Measurements from ENCODE around the gene TERF2IP.
A peak's percentile ranks its signal among the peaks of the same experiment; 100 is the strongest.

The TERF2IP gene

DNA sequence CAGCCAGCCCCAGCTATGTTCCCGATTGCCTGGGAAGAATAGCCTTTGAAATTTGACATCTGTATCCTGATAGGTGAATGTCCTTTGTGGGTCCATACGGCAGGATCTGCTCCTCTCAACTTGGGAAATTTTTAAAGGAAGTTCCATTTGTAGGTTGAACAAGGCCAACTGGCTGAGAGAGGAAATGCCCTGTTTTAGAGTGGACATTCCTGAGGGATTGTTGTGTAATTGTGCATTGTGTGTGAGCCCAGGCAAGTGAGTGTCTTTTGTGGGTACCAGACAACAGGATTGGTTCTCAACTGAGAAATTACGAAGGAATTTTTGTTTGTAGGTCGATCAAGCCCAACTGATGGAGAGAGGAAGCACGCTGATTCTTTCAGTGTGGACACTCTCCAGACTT is 31.8 kb downstream of the TERF2IP start:
- Histone ChIP-seq H3K36me3 (ENCODE audit: control insufficient read depth, low read length) (no peaks in the 10 kb centered on the region), H3K79me2 (ENCODE audit: control insufficient read depth, low read length) (no peaks in the 10 kb centered on the region), H3K4me3 (ENCODE audit: low read length) (no peak overlapping the region), H3K27ac (ENCODE audit: low read depth, low read length) (no peak overlapping the region), H3K4me2 (ENCODE audit: low read length) (no peak overlapping the region), H3K9me3 (ENCODE audit: control insufficient read depth, insufficient read depth, low read length) (no peaks in the 10 kb centered on the region), H3K4me1 (ENCODE audit: control insufficient read depth, low read length) (no peaks in the 10 kb centered on the region), H4K20me1 (ENCODE audit: control insufficient read depth, insufficient read depth, low read depth, low read length) (no peaks in the 10 kb centered on the region), H3F3A (ENCODE audit: control insufficient read depth, insufficient read depth) (no peaks in the 10 kb centered on the region), H3K9me2 (replicated peaks; ENCODE audit: control insufficient read depth, low read length) (no peaks in the 10 kb centered on the region), H3K27me3 (ENCODE audit: control insufficient read depth, low read length) (no peaks in the 10 kb centered on the region)
- TF ChIP-seq, protein P1, sequence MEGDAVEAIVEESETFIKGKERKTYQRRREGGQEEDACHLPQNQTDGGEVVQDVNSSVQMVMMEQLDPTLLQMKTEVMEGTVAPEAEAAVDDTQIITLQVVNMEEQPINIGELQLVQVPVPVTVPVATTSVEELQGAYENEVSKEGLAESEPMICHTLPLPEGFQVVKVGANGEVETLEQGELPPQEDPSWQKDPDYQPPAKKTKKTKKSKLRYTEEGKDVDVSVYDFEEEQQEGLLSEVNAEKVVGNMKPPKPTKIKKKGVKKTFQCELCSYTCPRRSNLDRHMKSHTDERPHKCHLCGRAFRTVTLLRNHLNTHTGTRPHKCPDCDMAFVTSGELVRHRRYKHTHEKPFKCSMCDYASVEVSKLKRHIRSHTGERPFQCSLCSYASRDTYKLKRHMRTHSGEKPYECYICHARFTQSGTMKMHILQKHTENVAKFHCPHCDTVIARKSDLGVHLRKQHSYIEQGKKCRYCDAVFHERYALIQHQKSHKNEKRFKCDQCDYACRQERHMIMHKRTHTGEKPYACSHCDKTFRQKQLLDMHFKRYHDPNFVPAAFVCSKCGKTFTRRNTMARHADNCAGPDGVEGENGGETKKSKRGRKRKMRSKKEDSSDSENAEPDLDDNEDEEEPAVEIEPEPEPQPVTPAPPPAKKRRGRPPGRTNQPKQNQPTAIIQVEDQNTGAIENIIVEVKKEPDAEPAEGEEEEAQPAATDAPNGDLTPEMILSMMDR (IDR thresholded peaks at IDR 0.05; ENCODE audit: low read depth, low read length, poor library complexity, severe bottlenecking), result no peak
- no peak for TF ChIP-seq EZH2phosphoT487 (IDR thresholded peaks at IDR 0.05; ENCODE audit: borderline replicate concordance, low read length)

DNA sequence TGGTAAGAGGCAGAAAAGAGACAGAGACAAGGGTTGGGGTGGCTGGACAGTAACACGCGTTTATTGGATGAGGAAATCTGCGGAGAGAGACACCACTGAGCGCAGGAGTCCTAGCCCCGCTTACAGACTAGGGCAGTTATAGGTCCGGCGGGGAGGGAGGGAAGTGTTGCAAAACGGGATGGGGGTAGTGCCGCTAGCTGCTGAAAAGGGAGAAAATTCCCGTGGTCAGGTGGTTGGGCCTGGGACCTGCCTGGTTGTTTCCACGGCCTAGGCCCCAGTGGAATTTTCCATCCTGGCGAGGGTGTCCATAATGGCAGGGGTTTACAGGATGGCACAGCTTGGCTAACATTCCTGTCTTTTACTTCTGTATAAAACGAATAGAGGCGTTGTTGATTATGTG is 34.7 kb downstream of the TERF2IP start:
- no peaks in the 10 kb centered on the region for H3K27me3 ChIP-seq (ENCODE audit: control insufficient read depth, low read length)

DNA sequence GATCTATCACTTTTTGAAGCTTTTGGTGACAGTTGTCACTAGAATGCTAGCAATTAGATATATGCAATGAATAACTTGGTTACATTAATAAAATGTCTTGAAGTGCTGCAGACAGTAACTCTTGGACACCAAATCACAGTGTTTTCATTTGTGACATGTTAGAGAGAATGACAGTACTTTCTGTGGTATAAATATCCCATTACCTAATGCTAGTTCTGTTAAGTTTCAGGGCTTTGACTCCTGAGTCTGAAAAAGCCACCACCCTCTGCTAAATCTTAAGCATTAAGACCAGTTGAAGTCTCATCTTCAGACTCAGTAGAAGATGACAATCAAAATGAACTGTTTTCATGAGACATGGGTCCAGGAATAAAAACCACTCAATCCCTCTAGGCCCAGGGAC is 39.8 kb downstream of the TERF2IP start:
- Histone ChIP-seq H3K27ac (ENCODE audit: low read depth, low read length) (no peak overlapping the region), H3K79me2 (ENCODE audit: control insufficient read depth, low read length) (no peaks in the 10 kb centered on the region), H4K20me1 (ENCODE audit: control insufficient read depth, insufficient read depth, low read depth, low read length) (no peaks in the 10 kb centered on the region), H3K4me2 (ENCODE audit: low read length) (no peak overlapping the region), H3K9me3 (ENCODE audit: control insufficient read depth, insufficient read depth, low read length) (no peaks in the 10 kb centered on the region), H3K9me2 (replicated peaks; ENCODE audit: control insufficient read depth, low read length) (no peaks in the 10 kb centered on the region), H3F3A (ENCODE audit: control insufficient read depth, insufficient read depth) (no peaks in the 10 kb centered on the region), H3K4me3 (ENCODE audit: low read length) (no peak overlapping the region), H3K27me3 (ENCODE audit: control insufficient read depth, low read length) (no peaks in the 10 kb centered on the region), H3K36me3 (ENCODE audit: control insufficient read depth, low read length) (no peaks in the 10 kb centered on the region), H3K4me1 (ENCODE audit: control insufficient read depth, low read length) (no peaks in the 10 kb centered on the region)
- TF ChIP-seq, protein P1 (IDR thresholded peaks at IDR 0.05; ENCODE audit: low read depth, low read length, poor library complexity, severe bottlenecking), result no peak
- no peak for TF ChIP-seq EZH2phosphoT487 (IDR thresholded peaks at IDR 0.05; ENCODE audit: borderline replicate concordance, low read length)

More for the DNA sequence above, 34.7 kb downstream of the TERF2IP start:
- Histone ChIP-seq H3K4me2 (ENCODE audit: low read length) (no peak overlapping the region), H3K4me1 (ENCODE audit: control insufficient read depth, low read length) (no peaks in the 10 kb centered on the region), H4K20me1 (ENCODE audit: control insufficient read depth, insufficient read depth, low read depth, low read length) (no peaks in the 10 kb centered on the region), H3K9me2 (replicated peaks; ENCODE audit: control insufficient read depth, low read length) (no peaks in the 10 kb centered on the region), H3K27ac (ENCODE audit: low read depth, low read length) (no peak overlapping the region), H3K9me3 (ENCODE audit: control insufficient read depth, insufficient read depth, low read length) (no peaks in the 10 kb centered on the region), H3K4me3 (ENCODE audit: low read length) (no peak overlapping the region), H3K36me3 (ENCODE audit: control insufficient read depth, low read length) (no peaks in the 10 kb centered on the region), H3K79me2 (ENCODE audit: control insufficient read depth, low read length) (no peaks in the 10 kb centered on the region), H3F3A (ENCODE audit: control insufficient read depth, insufficient read depth) (no peaks in the 10 kb centered on the region)
- TF ChIP-seq EZH2phosphoT487 (IDR thresholded peaks at IDR 0.05; ENCODE audit: borderline replicate concordance, low read length), result no peak
- TF ChIP-seq, protein P1 (IDR thresholded peaks at IDR 0.05; ENCODE audit: low read depth, low read length, poor library complexity, severe bottlenecking), result no peak

DNA sequence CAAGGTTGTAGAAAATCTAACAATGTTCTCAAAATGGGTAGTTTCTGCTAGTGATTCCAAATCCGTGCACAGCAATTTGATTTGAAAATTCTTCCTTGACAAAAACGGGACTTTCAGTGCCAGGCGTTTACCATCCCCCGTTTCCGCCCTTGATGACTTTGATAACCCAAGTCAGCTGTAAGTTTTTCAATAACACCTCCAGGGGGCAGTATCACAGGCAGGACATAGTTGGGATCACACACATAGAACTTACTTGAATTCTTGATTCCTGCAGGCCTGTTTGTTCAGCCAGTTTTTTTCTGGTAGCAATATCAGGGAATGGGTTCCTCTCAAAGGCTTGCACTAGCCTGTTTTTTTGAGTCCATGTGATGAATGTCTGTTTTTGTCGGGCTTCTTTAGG is 48.1 kb downstream of the TERF2IP start:
- no peaks in the 10 kb centered on the region for H3K4me1 ChIP-seq (ENCODE audit: control insufficient read depth, low read length)
- H3K9me3 ChIP-seq (ENCODE audit: control insufficient read depth, insufficient read depth, low read length), result no peaks in the 10 kb centered on the region
- H3K79me2 ChIP-seq (ENCODE audit: control insufficient read depth, low read length), result no peaks in the 10 kb centered on the region
- no peak overlapping the region for H3K27ac ChIP-seq (ENCODE audit: low read depth, low read length)
- no peaks in the 10 kb centered on the region for H3K27me3 ChIP-seq (ENCODE audit: control insufficient read depth, low read length)
- no peaks in the 10 kb centered on the region for H3F3A ChIP-seq (ENCODE audit: control insufficient read depth, insufficient read depth)
- no peak overlapping the region for H3K4me3 ChIP-seq (ENCODE audit: low read length)
- no peak for TF ChIP-seq EZH2phosphoT487 (IDR thresholded peaks at IDR 0.05; ENCODE audit: borderline replicate concordance, low read length)
- TF ChIP-seq, protein P1 (IDR thresholded peaks at IDR 0.05; ENCODE audit: low read depth, low read length, poor library complexity, severe bottlenecking), result peak; percentile 42
- no peaks in the 10 kb centered on the region for H4K20me1 ChIP-seq (ENCODE audit: control insufficient read depth, insufficient read depth, low read depth, low read length)
- H3K4me2 ChIP-seq (ENCODE audit: low read length), result no peak overlapping the region
- no peaks in the 10 kb centered on the region for H3K9me2 ChIP-seq (replicated peaks; ENCODE audit: control insufficient read depth, low read length)
- H3K36me3 ChIP-seq (ENCODE audit: control insufficient read depth, low read length), result no peaks in the 10 kb centered on the region

All from DOHH2 (cell line).